ENCODE data around the gene ERBB4. TPM values are rescaled to one million over a fixed set of nuclear protein-coding genes. Genes with fewer than 3 reads are reported as not detected.

The ERBB4 gene
- total and polyA plus RNA-seq, 10 of the 15 experiments (the other 5 are each of a cell fraction or from before 2014, with no cell fraction given), result under 0.01 to 0.23 (median 0.01) TPM; not detected in 4

DNA sequence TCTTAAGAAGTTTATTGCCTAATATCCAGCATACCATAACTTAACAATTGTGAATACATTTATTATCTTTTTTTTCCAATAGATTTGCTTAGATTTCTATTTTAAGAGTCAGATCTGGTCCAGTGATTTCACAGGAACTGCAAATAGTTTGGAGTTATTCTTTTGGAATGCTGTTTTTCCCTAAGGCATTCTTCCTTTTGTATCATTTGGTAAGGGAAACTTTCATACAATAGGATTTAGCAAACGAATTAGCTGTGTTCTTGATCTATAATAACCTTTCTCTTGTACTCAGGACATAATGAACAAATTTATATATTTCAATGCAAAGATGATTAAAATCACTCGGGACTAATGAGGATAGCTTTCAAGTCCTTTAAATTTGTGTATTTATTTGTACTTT is 201.6 kb downstream of the ERBB4 start (continued):
- no peak for TF ChIP-seq EP300 (IDR thresholded peaks at IDR 0.05; ENCODE audit: borderline replicate concordance in 1 of 2, control insufficient read depth in 1 of 2, low read depth in 2 of 2, low read length in 2 of 2)

DNA sequence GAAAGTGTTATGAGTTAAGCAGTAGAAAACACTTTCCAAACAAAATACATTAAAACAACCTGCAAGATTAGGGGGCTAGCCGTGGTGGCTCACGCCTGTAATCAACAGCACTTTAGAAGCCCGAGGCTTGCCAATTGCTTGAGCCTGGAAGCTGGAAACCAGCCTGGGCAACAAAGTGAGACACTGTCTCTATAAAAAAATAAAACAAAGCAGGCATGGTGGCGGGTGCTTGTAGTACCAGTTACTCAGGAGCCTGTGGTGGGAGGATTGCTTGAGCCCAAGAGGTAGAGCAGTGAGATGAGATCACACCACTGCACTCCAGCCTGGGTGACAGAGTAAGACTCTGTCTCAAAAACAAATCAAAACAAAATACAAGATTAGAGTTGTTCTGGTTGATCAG is 208.3 kb downstream of the ERBB4 start:
- WGBS (ENCODE audit: insufficient coverage, insufficient replicate concordance, low lambda C conversion rate, missing lambda C conversion rate), result 44% methylated on average over 4 of the region's 4 CpGs
- no peaks in the 10 kb centered on the region for H4K20me1 ChIP-seq (ENCODE audit: control insufficient read depth, insufficient read depth)

DNA sequence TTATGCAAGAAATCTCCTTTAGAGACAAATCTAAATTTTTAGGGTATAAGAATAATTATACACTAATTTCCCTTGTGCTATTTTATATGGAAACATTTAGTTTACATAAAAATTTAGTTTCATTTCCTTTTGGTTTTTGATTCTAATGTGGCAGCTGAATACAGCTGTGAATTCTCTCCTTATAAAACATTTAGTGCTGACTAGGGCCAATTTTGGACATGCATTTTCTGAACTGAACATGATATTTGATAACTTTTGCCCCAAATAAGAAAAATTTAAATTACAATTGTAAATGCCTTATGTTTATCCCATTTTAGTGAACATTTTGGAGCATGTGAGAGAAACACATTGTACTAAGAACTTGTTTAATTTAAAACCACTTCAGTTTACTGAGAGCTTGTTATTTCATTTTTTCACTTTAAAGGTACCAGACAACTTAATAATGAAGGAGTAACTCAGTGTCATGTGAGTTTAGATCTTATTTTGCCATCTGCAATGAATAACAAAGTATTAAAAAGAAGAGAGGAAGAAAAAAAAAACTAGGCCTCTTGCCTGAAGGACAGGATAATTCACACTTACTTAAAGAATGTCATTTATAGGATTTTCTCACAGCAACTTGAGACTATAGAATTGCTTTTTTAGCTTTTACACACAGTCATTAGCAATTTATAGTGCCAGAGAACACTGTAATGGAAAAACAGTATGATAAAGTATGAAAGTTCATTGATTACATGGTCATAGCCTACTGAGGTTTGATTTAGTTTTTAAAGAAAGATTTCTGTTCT is 209.7 kb downstream of the ERBB4 start:
- in situ Hi-C loops (cut with MboI), result no loop called here
- TF ChIP-seq IKZF1 (conservative IDR thresholded peaks at IDR 0.05) (no peak), JUND (IDR thresholded peaks at IDR 0.05; ENCODE audit: low read depth, low read length) (no peak), BACH1 (IDR thresholded peaks at IDR 0.05; ENCODE audit: borderline replicate concordance) (no peak), NR2C1 (IDR thresholded peaks at IDR 0.05) (no peak)
- TF ChIP-seq, protein P1, sequence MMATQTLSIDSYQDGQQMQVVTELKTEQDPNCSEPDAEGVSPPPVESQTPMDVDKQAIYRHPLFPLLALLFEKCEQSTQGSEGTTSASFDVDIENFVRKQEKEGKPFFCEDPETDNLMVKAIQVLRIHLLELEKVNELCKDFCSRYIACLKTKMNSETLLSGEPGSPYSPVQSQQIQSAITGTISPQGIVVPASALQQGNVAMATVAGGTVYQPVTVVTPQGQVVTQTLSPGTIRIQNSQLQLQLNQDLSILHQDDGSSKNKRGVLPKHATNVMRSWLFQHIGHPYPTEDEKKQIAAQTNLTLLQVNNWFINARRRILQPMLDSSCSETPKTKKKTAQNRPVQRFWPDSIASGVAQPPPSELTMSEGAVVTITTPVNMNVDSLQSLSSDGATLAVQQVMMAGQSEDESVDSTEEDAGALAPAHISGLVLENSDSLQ (IDR thresholded peaks at IDR 0.05), result no peak
- TF ChIP-seq, protein P2, sequence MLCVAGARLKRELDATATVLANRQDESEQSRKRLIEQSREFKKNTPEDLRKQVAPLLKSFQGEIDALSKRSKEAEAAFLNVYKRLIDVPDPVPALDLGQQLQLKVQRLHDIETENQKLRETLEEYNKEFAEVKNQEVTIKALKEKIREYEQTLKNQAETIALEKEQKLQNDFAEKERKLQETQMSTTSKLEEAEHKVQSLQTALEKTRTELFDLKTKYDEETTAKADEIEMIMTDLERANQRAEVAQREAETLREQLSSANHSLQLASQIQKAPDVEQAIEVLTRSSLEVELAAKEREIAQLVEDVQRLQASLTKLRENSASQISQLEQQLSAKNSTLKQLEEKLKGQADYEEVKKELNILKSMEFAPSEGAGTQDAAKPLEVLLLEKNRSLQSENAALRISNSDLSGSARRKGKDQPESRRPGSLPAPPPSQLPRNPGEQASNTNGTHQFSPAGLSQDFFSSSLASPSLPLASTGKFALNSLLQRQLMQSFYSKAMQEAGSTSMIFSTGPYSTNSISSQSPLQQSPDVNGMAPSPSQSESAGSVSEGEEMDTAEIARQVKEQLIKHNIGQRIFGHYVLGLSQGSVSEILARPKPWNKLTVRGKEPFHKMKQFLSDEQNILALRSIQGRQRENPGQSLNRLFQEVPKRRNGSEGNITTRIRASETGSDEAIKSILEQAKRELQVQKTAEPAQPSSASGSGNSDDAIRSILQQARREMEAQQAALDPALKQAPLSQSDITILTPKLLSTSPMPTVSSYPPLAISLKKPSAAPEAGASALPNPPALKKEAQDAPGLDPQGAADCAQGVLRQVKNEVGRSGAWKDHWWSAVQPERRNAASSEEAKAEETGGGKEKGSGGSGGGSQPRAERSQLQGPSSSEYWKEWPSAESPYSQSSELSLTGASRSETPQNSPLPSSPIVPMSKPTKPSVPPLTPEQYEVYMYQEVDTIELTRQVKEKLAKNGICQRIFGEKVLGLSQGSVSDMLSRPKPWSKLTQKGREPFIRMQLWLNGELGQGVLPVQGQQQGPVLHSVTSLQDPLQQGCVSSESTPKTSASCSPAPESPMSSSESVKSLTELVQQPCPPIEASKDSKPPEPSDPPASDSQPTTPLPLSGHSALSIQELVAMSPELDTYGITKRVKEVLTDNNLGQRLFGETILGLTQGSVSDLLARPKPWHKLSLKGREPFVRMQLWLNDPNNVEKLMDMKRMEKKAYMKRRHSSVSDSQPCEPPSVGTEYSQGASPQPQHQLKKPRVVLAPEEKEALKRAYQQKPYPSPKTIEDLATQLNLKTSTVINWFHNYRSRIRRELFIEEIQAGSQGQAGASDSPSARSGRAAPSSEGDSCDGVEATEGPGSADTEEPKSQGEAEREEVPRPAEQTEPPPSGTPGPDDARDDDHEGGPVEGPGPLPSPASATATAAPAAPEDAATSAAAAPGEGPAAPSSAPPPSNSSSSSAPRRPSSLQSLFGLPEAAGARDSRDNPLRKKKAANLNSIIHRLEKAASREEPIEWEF (IDR thresholded peaks at IDR 0.05; ENCODE audit: insufficient replicate concordance, low read depth, low read length), result no peak

More for the DNA sequence above, 208.3 kb downstream of the ERBB4 start:
- no peaks in the 10 kb centered on the region for H3K27me3 ChIP-seq (replicated peaks in 1 of 2; ENCODE audit: control insufficient read depth in 2 of 2, insufficient read depth in 2 of 2, low read length in 1 of 2)
- H3K9me3 ChIP-seq (replicated peaks; ENCODE audit: control insufficient read depth, insufficient read depth, low read length), result no peaks in the 10 kb centered on the region
- TF ChIP-seq STAT3 (IDR thresholded peaks at IDR 0.05; ENCODE audit: low read depth, low read length), result no peak
- TF ChIP-seq FOS (IDR thresholded peaks at IDR 0.05; ENCODE audit: borderline replicate concordance, extremely low read depth, insufficient read length), result no peak
- no peak for TF ChIP-seq SP1 (IDR thresholded peaks at IDR 0.05; ENCODE audit: low read depth, low read length)
- TF ChIP-seq NBN (IDR thresholded peaks at IDR 0.05), result no peak
- no peaks in the 10 kb centered on the region for H3K4me1 ChIP-seq (ENCODE audit: control insufficient read depth, insufficient read depth, low read length)
- ChIA-PET RAD21 (ENCODE audit: unreplicated experiment) (no interaction called here), CTCF (no interaction called here), SMC1A (ENCODE audit: uncharacterized antibody, unreplicated experiment) (no interaction called here), POLR2A (no interaction called here)
- H3K27ac ChIP-seq (ENCODE audit: control insufficient read depth, insufficient read depth), result no peak overlapping the region
- no peaks in the 10 kb centered on the region for H3K79me2 ChIP-seq (ENCODE audit: control insufficient read depth, insufficient read depth, low read length)
- H3K4me2 ChIP-seq (ENCODE audit: control insufficient read depth, insufficient read depth), result no peak overlapping the region
- intact Hi-C loops (cut with micrococcal nuclease; ENCODE audit: unreplicated experiment) (no loop called here), in situ Hi-C loops (cut with MboI) (no loop called here)
- no peak overlapping the region for H3K9ac ChIP-seq (ENCODE audit: control insufficient read depth, insufficient read depth, low read length)
- ATAC-seq (no peak), FAIRE-seq (no peak), DNase-seq (ENCODE audit: low read depth, low spot score) (no peak)
- H3K36me3 ChIP-seq (ENCODE audit: control insufficient read depth in 2 of 2, insufficient read depth in 2 of 2, low read length in 1 of 2), result no peaks in the 10 kb centered on the region
- no peak overlapping the region for H2AFZ ChIP-seq (ENCODE audit: control insufficient read depth, low read depth, low read length)
- BruUV-seq (replicated peaks), result no TSS peak
- no peak overlapping the region for H3K4me3 ChIP-seq

More for the DNA sequence above, 209.7 kb downstream of the ERBB4 start:
- H3K9ac ChIP-seq (ENCODE audit: control insufficient read depth, insufficient read depth, low read length), result no peak overlapping the region
- SMC1A ChIA-PET (ENCODE audit: uncharacterized antibody, unreplicated experiment), result no interaction called here
- H3K4me3 ChIP-seq, result no peak overlapping the region
- H3K4me1 ChIP-seq (ENCODE audit: control insufficient read depth, insufficient read depth, low read length), result no peaks in the 10 kb centered on the region
- FAIRE-seq (no peak), DNase-seq (ENCODE audit: low read depth, low spot score) (no peak), ATAC-seq (no peak)
- intact Hi-C loops (cut with micrococcal nuclease; ENCODE audit: unreplicated experiment), result no loop called here
- CTCF ChIA-PET, result no interaction called here
- H3K27ac ChIP-seq (ENCODE audit: control insufficient read depth, insufficient read depth), result no peak overlapping the region
- H3K36me3 ChIP-seq (ENCODE audit: control insufficient read depth in 2 of 2, insufficient read depth in 2 of 2, low read length in 1 of 2), result no peaks in the 10 kb centered on the region
- RAD21 ChIA-PET (ENCODE audit: unreplicated experiment), result no interaction called here
- POLR2A ChIA-PET, result no interaction called here
- no peaks in the 10 kb centered on the region for H3K27me3 ChIP-seq (replicated peaks in 1 of 2; ENCODE audit: control insufficient read depth in 2 of 2, insufficient read depth in 2 of 2, low read length in 1 of 2)
- no peak overlapping the region for H3K4me2 ChIP-seq (ENCODE audit: control insufficient read depth, insufficient read depth)
- no peaks in the 10 kb centered on the region for H3K9me3 ChIP-seq (replicated peaks; ENCODE audit: control insufficient read depth, insufficient read depth, low read length)
- no peaks in the 10 kb centered on the region for H4K20me1 ChIP-seq (ENCODE audit: control insufficient read depth, insufficient read depth)
- H2AFZ ChIP-seq (ENCODE audit: control insufficient read depth, low read depth, low read length), result no peak overlapping the region
- BruUV-seq (replicated peaks), result no TSS peak
- no peaks in the 10 kb centered on the region for H3K79me2 ChIP-seq (ENCODE audit: control insufficient read depth, insufficient read depth, low read length)
